H1 (cell line): Measurements from ENCODE around the gene MDM4. TPM values are rescaled to one million over a fixed set of nuclear protein-coding genes. Genes with fewer than 3 reads are reported as not detected.
"Not testable (repeated sequence)": the region's sequence is repeated elsewhere in the genome, so short reads cannot be mapped to it uniquely, and the experiment has no call there.

ENCODE experiments used
- CTCF ChIA-PET: fragments of 300-600 bp; sonication (Branson Sonifier 250); formaldehyde crosslinking; loops from one replicate; lab custom pipeline; 2021; ENCODE audit not compliant: partially characterized antibody; lab: Charles Lee
- POLR2A ChIA-PET: fragments of 300-600 bp; sonication (Branson Sonifier 250); formaldehyde crosslinking; loops from one replicate; lab custom pipeline; 2021; ENCODE audit warnings: inconsistent platforms; ENCODE audit not compliant: partially characterized antibody; lab: Charles Lee
- DNase-seq, 2 experiments: peaks; one replicate each; pipeline versions ENCODE4 v3.0.0 to v3.0.0-alpha.2; 2010 to 2022; ENCODE audit warnings: low spot score in 2 of 2, low read depth in 1 of 2, mixed read lengths in 1 of 2
- FAIRE-seq: peaks from 2 replicates; lab custom pipeline; 2011; peaks lifted over from hg19 to GRCh38; lab: Jason Lieb, UNC
- H2AFZ ChIP-seq: 2 replicates; pipeline ENCODE4 v1.8.1; 2012; ENCODE audit warnings: low read length, inconsistent platforms
- H2AK5ac ChIP-seq: 2 replicates; pipeline ENCODE4 v1.6.1; 2013; ENCODE audit warnings: low read depth, low read length
- H2BK120ac ChIP-seq: replicated peaks from 2 replicates; pipeline ENCODE3; 2013; ENCODE audit warnings: low read depth, low read length, inconsistent platforms
- H2BK12ac ChIP-seq: 2 replicates; pipeline ENCODE4 v1.6.1; 2013; ENCODE audit warnings: low read depth, low read length
- H2BK15ac ChIP-seq: 2 replicates; pipeline ENCODE4 v1.6.1; 2013; ENCODE audit warnings: low read length
- H2BK20ac ChIP-seq: 2 replicates; pipeline ENCODE4 v1.6.1; 2013; ENCODE audit warnings: low read length
- H2BK5ac ChIP-seq: 2 replicates; pipeline ENCODE4 v1.6.1; 2013; ENCODE audit warnings: low read depth, low read length
- H3K14ac ChIP-seq: 2 replicates; pipeline ENCODE4 v1.6.1; 2013; ENCODE audit warnings: inconsistent platforms; ENCODE audit not compliant: insufficient read length
- H3K18ac ChIP-seq: 2 replicates; pipeline ENCODE4 v1.6.1; 2013; ENCODE audit warnings: low read length; ENCODE audit errors: extremely low read depth
- H3K23ac ChIP-seq: 2 replicates; pipeline ENCODE4 v1.6.1; 2013; ENCODE audit warnings: inconsistent platforms; ENCODE audit not compliant: insufficient read length
- H3K23me2 ChIP-seq: 2 replicates; pipeline ENCODE4 v1.6.1; 2013; ENCODE audit warnings: low read depth, low read length
- H3K27ac ChIP-seq: 2 replicates; pipeline ENCODE4 v1.6.1; 2011; ENCODE audit warnings: low read depth, low read length, inconsistent platforms
- H3K27me3 ChIP-seq, 4 experiments: replicated peaks in 1 of 4; 1 replicate in 1 of 4; 2 replicates in 3 of 4; pipeline versions ENCODE4 v1.6.1 to v1.8.1; 2011 to 2013; ENCODE audit warnings: low read length in 3 of 4, mild to moderate bottlenecking in 3 of 4, inconsistent platforms in 2 of 4, mixed read lengths in 2 of 4, moderate library complexity in 1 of 4; ENCODE audit not compliant: control insufficient read depth in 3 of 4, insufficient read depth in 3 of 4; ENCODE audit errors: extremely low read depth in 1 of 4
- H3K36me3 ChIP-seq, 4 experiments: 2 replicates each; pipeline versions ENCODE4 v1.6.1 to v1.8.1; 2011 to 2013; ENCODE audit warnings: mild to moderate bottlenecking in 4 of 4, low read length in 3 of 4, moderate library complexity in 2 of 4, control low read depth in 1 of 4, inconsistent platforms in 1 of 4; ENCODE audit not compliant: insufficient read depth in 4 of 4, control insufficient read depth in 2 of 4
- H3K4ac ChIP-seq: replicated peaks from 2 replicates; pipeline ENCODE3; 2013; ENCODE audit warnings: low read length, low read depth, mixed read lengths, inconsistent platforms; ENCODE audit not compliant: insufficient read length
- H3K4me1 ChIP-seq, 4 experiments: replicated peaks in 1 of 4; 1 replicate in 1 of 4; 2 replicates in 3 of 4; pipeline versions ENCODE4 v1.6.1 to v1.8.1; 2011 to 2013; ENCODE audit warnings: low read length in 3 of 4, inconsistent platforms in 2 of 4, mixed read lengths in 1 of 4; ENCODE audit not compliant: insufficient read depth in 4 of 4, control insufficient read depth in 3 of 4
- H3K4me2 ChIP-seq, 2 experiments: 2 replicates each; pipeline versions ENCODE4 v1.6.1 to v1.8.1; 2011 to 2013; ENCODE audit warnings: low read depth in 2 of 2, low read length in 2 of 2, control low read depth in 1 of 2, inconsistent platforms in 1 of 2, mild to moderate bottlenecking in 1 of 2; ENCODE audit not compliant: insufficient read depth in 1 of 2
- H3K4me3 ChIP-seq, 4 experiments: fragments of 200-600, 300-600 bp in 1 of 4; sonication (generic), shearing (Covaris generic), sonication (Bioruptor Twin) in 1 of 4; 2 replicates each; pipeline versions ENCODE4 v1.5.1 to v1.8.1; 2011 to 2016; ENCODE audit warnings: low read length in 4 of 4, low read depth in 3 of 4, control low read depth in 2 of 4, inconsistent platforms in 2 of 4, mild to moderate bottlenecking in 2 of 4, mixed read lengths in 1 of 4, moderate library complexity in 1 of 4; ENCODE audit not compliant: insufficient read depth in 2 of 4; ENCODE audit errors: extremely low read depth in 1 of 4
- H3K56ac ChIP-seq: replicated peaks from 2 replicates; pipeline ENCODE3; 2013; ENCODE audit warnings: low read depth, mild to moderate bottlenecking, mixed read lengths, low read length, inconsistent platforms; ENCODE audit not compliant: insufficient read length
- H3K79me1 ChIP-seq: 2 replicates; pipeline ENCODE4 v1.6.1; 2013; ENCODE audit warnings: low read depth, low read length, control low read depth
- H3K79me2 ChIP-seq, 2 experiments: 2 replicates each; pipeline versions ENCODE4 v1.6.1 to v1.8.1; 2012 to 2013; ENCODE audit warnings: low read length in 2 of 2, mild to moderate bottlenecking in 2 of 2, inconsistent platforms in 1 of 2; ENCODE audit not compliant: insufficient read depth in 2 of 2, control insufficient read depth in 1 of 2
- H3K9ac ChIP-seq, 4 experiments: replicated peaks in 1 of 4; 1 replicate in 1 of 4; 2 replicates in 3 of 4; pipeline versions ENCODE4 v1.6.1 to v1.8.1; 2011 to 2013; ENCODE audit warnings: low read depth in 3 of 4, low read length in 3 of 4, control low read depth in 2 of 4, mild to moderate bottlenecking in 2 of 4, moderate library complexity in 2 of 4, inconsistent platforms in 1 of 4; ENCODE audit errors: extremely low read depth in 1 of 4
- H3K9me3 ChIP-seq, 2 experiments: 2 replicates each; pipeline versions ENCODE4 v1.6.1 to v1.8.1; 2012 to 2013; ENCODE audit warnings: mild to moderate bottlenecking in 2 of 2, moderate library complexity in 2 of 2, control low read depth in 1 of 2, inconsistent platforms in 1 of 2, low read depth in 1 of 2, low read length in 1 of 2, mixed read lengths in 1 of 2; ENCODE audit not compliant: insufficient read depth in 2 of 2
- H4K20me1 ChIP-seq, 2 experiments: replicated peaks in 1 of 2; 2 replicates each; pipeline versions ENCODE3 to v1.8.1; 2011 to 2013; ENCODE audit warnings: inconsistent platforms in 2 of 2, low read length in 2 of 2, mild to moderate bottlenecking in 1 of 2; ENCODE audit not compliant: insufficient read depth in 2 of 2, control insufficient read depth in 1 of 2
- H4K5ac ChIP-seq: 2 replicates; pipeline ENCODE4 v1.6.1; 2013; ENCODE audit warnings: low read length, low read depth, mixed read lengths, inconsistent platforms; ENCODE audit not compliant: insufficient read length
- H4K8ac ChIP-seq: 2 replicates; pipeline ENCODE4 v1.8.0; 2013; ENCODE audit warnings: mild to moderate bottlenecking, moderate library complexity, low read length, inconsistent platforms; ENCODE audit not compliant: insufficient read depth; ENCODE audit errors: extremely low read depth
- H4K91ac ChIP-seq: replicated peaks from 2 replicates; pipeline ENCODE3; 2013; ENCODE audit warnings: low read length, mixed read lengths, inconsistent platforms; ENCODE audit not compliant: insufficient read length
- WGBS, 2 experiments: shearing (Covaris generic) in 1 of 2; methylation state at CpG; one replicate each; pipeline versions ENCODE4 v1.1.6 to v1.1.7; 2013 to 2015; ENCODE audit warnings: low lambda C conversion rate in 2 of 2, mixed read lengths in 2 of 2, inconsistent platforms in 1 of 2, low coverage in 1 of 2, missing lambda C conversion rate in 1 of 2; ENCODE audit not compliant: insufficient replicate concordance in 2 of 2, insufficient coverage in 1 of 2, insufficient read length in 1 of 2; ENCODE audit errors: extremely low coverage in 1 of 2, missing lambda C conversion rate in 1 of 2; 5-methylcytosine and 5-hydroxymethylcytosine counted together
- polyA plus RNA-seq, 7 experiments: library from polyadenylated mRNA; depleted of rRNA in 3 of 7; stranded (reverse) in 5 of 7; unstranded in 2 of 7; fragments of >200 nt in 5 of 7; fragments of 200-250 nt in 2 of 7; gene quantifications; 1 replicate in 5 of 7; 2 replicates in 1 of 7; 4 replicates in 1 of 7; pipeline versions ENCODE4 v1.2.1 to v1.2.3, GENCODE V29; 2011 to 2013; ENCODE audit warnings: missing spikeins in 2 of 7, mixed read lengths in 2 of 7
- total RNA-seq: library from RNA; stranded (reverse); fragmentation: NEBNext Ultra II Directional; extraction: Animal tissue kit (Norgen Biotek cat#: 25700); gene quantifications from 2 replicates; pipeline ENCODE4 v1.2.1, GENCODE V29; 2021

Gene MDM4
- total and polyA plus RNA-seq, 2 of the 8 experiments (the other 6 are each of a cell fraction or from before 2014, with no cell fraction given), result 10.8 to 84.9 TPM

GRCh38 chr1:204521941-204522521 lies 5.8 kb downstream of the MDM4 start:
- H3K4me1 ChIP-seq, H3K9me3 ChIP-seq, H3K23me2 ChIP-seq, H2AFZ ChIP-seq, FAIRE-seq, H2BK120ac ChIP-seq, H3K79me1 ChIP-seq, H3K4me2 ChIP-seq, H2BK15ac ChIP-seq, H4K8ac ChIP-seq, H4K20me1 ChIP-seq, H3K56ac ChIP-seq, H3K4me3 ChIP-seq, H4K91ac ChIP-seq, H3K9ac ChIP-seq, H3K18ac ChIP-seq, H2BK12ac ChIP-seq, H4K5ac ChIP-seq, H3K27me3 ChIP-seq, H2BK20ac ChIP-seq, H2BK5ac ChIP-seq, H3K4ac ChIP-seq, H2AK5ac ChIP-seq, H3K14ac ChIP-seq, DNase-seq, H3K23ac ChIP-seq, H3K27ac ChIP-seq: not testable (repeated sequence)
- 76% methylated on average over 5 of the region's 5 CpGs; no CpG with 5 or more reads in 1 of the 2 experiments for WGBS, 2 experiments
- Histone ChIP-seq H3K79me2 (peaks cover 11 to 76% of the 10 kb centered on the region in 2 experiments), H3K36me3 (peaks cover under 1 to 25% (median 3%) of the 10 kb centered on the region in 4 experiments; a peak in 7 of 8 replicates)
- POLR2A ChIA-PET, result interaction anchor here (1.2 kb wide), 1 partner anchor 9 kb away, joined by 3 read pairs; no protein-coding TSS in a partner anchor
- CTCF ChIA-PET, result interaction anchor here (0.6 to 1.4 kb wide), 5 partner anchors 24 to 621 kb away, joined by 3 to 4 read pairs (median 3); no protein-coding TSS in a partner anchor
